Ascending aorta (tissue), 2 donors: ENCODE results near the gene FLNA. TPM values are rescaled to one million over a fixed set of nuclear protein-coding genes. Genes with fewer than 3 reads are reported as not detected.
"Not testable (repeated sequence)": the region's sequence is repeated elsewhere in the genome, so short reads cannot be mapped to it uniquely, and the experiment has no call there.

ENCODE experiments used
- DNase-seq, 2 donors: peaks; one replicate each; pipeline ENCODE4 v3.0.0-alpha.2; 2019; ENCODE audit warnings: low spot score in 2 of 2
- H3K27ac ChIP-seq, 2 donors: fragments of 200-600 bp; sonication (generic); one replicate each; pipeline ENCODE4 v1.5.1; 2016 to 2017; ENCODE audit warnings: mild to moderate bottlenecking in 1 of 2
- H3K27me3 ChIP-seq: fragments of 200-600 bp; sonication (generic); one replicate; pipeline ENCODE4 v1.5.1; 2017
- H3K36me3 ChIP-seq, 2 donors: fragments of 200-600 bp; sonication (generic); one replicate each; pipeline ENCODE4 v1.5.1; 2016
- H3K4me1 ChIP-seq, 2 donors: fragments of 200-600 bp; sonication (generic); one replicate each; pipeline ENCODE4 v1.5.1; 2016 to 2017; ENCODE audit warnings: mild to moderate bottlenecking in 1 of 2
- H3K4me3 ChIP-seq, 2 donors: fragments of 200-600 bp; sonication (generic); one replicate each; pipeline ENCODE4 v1.5.1; 2016 to 2017; ENCODE audit warnings: mild to moderate bottlenecking in 1 of 2
- H3K9me3 ChIP-seq, 2 donors: fragments of 200-600 bp; sonication (generic); one replicate each; pipeline ENCODE4 v1.5.1; 2016
- intact Hi-C: fragments of 100-400 bp; cut with DNase I; formaldehyde crosslinking; loops from one replicate; pipeline ENCODE4 v1.15.1; 2023
- total RNA-seq: library from RNA; depleted of rRNA; stranded (reverse); fragments of >200 nt; gene quantifications from one replicate; pipeline ENCODE4 v1.1.0, GENCODE V29; 2016
- TF ChIP-seq, protein P1 (sequence below), 3 experiments: fragments of 200-600 bp in 2 of 3; fragments of 450-650 bp in 1 of 3; sonication (generic) in 2 of 3; IDR thresholded peaks; one replicate each; pipeline ENCODE4 v1.5.1; 2016 to 2019; ENCODE audit warnings: antibody characterized with exemption in 3 of 3, mild to moderate bottlenecking in 1 of 3, moderate library complexity in 1 of 3

Gene FLNA
- total RNA-seq, 1 donor from 2014 or later: 6,152 TPM

DNA sequence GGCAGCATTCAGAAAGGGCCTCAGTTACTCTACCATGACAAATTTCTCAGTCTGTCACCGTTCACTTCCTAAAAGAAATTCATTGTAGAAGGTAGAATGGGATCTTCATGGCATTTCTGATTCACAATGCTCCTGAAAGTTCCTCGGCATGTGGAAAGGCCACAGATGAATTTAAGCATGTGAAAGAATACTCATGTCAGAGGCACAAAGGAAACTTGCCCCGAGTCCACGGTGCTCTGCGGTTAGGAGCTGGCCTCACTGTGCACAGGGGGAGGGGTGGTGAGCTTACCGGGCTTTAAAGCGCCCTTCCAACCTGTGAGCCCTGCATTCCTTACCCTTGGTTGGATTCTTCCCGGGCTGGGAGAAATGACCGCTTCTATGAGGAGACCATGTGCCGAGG, 69.6 kb downstream of the FLNA start:
- intact Hi-C loops: no loop called here
- Histone ChIP-seq H3K9me3 (no peaks in the 10 kb centered on the region), H3K27ac (no peak overlapping the region), H3K4me1 (no peaks in the 10 kb centered on the region), H3K4me3 (no peak overlapping the region), H3K36me3 (no peaks in the 10 kb centered on the region), H3K27me3 (no peaks in the 10 kb centered on the region)
- no peak for DNase-seq
- TF ChIP-seq, protein P1, sequence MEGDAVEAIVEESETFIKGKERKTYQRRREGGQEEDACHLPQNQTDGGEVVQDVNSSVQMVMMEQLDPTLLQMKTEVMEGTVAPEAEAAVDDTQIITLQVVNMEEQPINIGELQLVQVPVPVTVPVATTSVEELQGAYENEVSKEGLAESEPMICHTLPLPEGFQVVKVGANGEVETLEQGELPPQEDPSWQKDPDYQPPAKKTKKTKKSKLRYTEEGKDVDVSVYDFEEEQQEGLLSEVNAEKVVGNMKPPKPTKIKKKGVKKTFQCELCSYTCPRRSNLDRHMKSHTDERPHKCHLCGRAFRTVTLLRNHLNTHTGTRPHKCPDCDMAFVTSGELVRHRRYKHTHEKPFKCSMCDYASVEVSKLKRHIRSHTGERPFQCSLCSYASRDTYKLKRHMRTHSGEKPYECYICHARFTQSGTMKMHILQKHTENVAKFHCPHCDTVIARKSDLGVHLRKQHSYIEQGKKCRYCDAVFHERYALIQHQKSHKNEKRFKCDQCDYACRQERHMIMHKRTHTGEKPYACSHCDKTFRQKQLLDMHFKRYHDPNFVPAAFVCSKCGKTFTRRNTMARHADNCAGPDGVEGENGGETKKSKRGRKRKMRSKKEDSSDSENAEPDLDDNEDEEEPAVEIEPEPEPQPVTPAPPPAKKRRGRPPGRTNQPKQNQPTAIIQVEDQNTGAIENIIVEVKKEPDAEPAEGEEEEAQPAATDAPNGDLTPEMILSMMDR (IDR thresholded peaks at IDR 0.05): no peak

DNA sequence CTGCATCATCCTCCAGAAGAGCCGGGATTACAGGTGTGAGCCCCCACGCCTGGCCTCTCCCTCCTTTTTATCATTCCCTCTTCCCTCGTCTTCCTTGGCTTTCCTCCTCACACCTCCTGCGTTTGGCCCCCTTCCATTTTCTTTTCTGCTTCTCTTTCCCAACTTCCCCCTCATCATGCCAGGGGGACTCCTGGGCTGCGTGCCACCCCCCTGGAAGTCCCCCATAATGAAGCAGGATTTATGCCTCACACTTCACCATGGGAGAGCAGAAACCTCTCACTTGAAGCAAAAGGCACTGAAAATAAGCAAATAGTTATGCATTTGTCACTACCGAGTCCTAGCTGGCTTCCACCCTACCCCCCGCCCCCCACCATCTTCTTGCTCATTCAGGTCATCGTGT, 71.0 kb downstream of the FLNA start:
- Histone ChIP-seq H3K27me3 (no peaks in the 10 kb centered on the region), H3K4me3 (no peak overlapping the region), H3K27ac (no peak overlapping the region), H3K9me3 (no peaks in the 10 kb centered on the region), H3K4me1 (no peaks in the 10 kb centered on the region), H3K36me3 (no peaks in the 10 kb centered on the region)
- intact Hi-C loops: no loop called here
- TF ChIP-seq, protein P1 (IDR thresholded peaks at IDR 0.05): no peak
- no peak for DNase-seq

DNA sequence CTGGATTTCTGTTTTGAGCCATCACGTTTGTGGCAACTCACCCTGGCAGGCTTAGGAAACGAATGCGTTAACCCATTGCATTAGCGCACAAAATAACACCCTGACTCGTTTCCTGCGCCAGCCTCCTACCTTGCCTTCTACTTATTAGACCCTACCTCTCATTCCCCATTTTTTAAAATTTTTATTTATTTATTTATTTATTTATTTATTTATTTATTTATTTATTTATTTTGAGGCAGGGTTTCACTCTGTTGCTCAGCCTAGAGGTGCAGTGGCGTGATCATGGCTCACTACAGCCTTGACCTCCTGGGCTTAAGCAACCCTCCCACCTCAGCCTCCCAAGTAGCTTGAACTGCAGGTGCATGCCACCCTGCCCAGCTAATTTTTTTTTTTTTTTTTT, 71.4 kb downstream of the FLNA start:
- DNase-seq, H3K27me3 ChIP-seq, H3K27ac ChIP-seq, H3K9me3 ChIP-seq, H3K36me3 ChIP-seq, intact Hi-C loops, H3K4me1 ChIP-seq, H3K4me3 ChIP-seq: not testable (repeated sequence)

DNA sequence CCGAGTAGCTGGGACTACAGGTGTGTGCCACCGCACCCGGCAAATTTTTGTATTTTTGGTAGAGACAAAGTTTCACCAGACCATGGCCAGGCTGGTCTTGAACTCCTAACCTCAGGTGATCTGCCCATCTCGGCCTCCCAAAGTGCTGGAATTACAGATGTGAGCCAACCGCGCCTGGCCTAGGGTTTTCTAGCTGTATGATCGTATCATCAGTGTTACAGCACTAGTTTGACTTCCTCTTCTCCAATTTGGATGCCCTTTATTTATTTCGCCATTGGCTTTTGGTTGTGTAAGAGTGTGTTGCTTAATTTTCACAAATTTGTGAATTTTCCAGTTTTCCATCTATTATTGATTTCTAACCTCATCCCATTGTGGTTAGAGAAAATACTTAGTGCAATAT, 73.6 kb downstream of the FLNA start:
- Histone ChIP-seq H3K4me1 (no peaks in the 10 kb centered on the region), H3K9me3 (no peaks in the 10 kb centered on the region), H3K36me3 (no peaks in the 10 kb centered on the region), H3K27ac (no peak overlapping the region), H3K27me3 (no peaks in the 10 kb centered on the region), H3K4me3 (no peak overlapping the region)
- intact Hi-C loops: no loop called here
- DNase-seq: no peak
- TF ChIP-seq, protein P1 (IDR thresholded peaks at IDR 0.05): no peak

Other genes with a start within 250 kb of the FLNA start
- gene OPN1LW, start 230.4 kb downstream of the FLNA start, total RNA-seq: not detected
- not detected for gene OPN1MW, start 192.0 kb downstream of the FLNA start, total RNA-seq
- not detected for gene OPN1MW2, start 154.9 kb downstream of the FLNA start, total RNA-seq
- gene OPN1MW3, start 117.1 kb downstream of the FLNA start, total RNA-seq: not detected
- not detected for gene TEX28, start 79.5 kb downstream of the FLNA start, total RNA-seq
- not detected for gene TKTL1, start 78.8 kb downstream of the FLNA start, total RNA-seq
- 86.3 TPM for gene EMD, start 4.7 kb upstream of the FLNA start, total RNA-seq
- gene RPL10, start 23.7 kb upstream of the FLNA start, total RNA-seq: 4,298 TPM
- 52.5 TPM for gene DNASE1L1, start 34.6 kb upstream of the FLNA start, total RNA-seq
- 33.4 TPM for gene TAFAZZIN, start 36.9 kb upstream of the FLNA start, total RNA-seq
- gene ATP6AP1, start 54.0 kb upstream of the FLNA start, total RNA-seq: 52.6 TPM
- gene GDI1, start 62.5 kb upstream of the FLNA start, total RNA-seq: 67.4 TPM
- gene FAM50A, start 69.5 kb upstream of the FLNA start, total RNA-seq: 52.4 TPM
- gene PLXNA3, start 83.6 kb upstream of the FLNA start, total RNA-seq: 10.0 TPM
- gene LAGE3, start 104.6 kb upstream of the FLNA start, total RNA-seq: 52.0 TPM
- 127 TPM for gene UBL4A, start 112.0 kb upstream of the FLNA start, total RNA-seq
- 66.2 TPM for gene SLC10A3, start 116.0 kb upstream of the FLNA start, total RNA-seq
- 69.9 TPM for gene FAM3A, start 141.6 kb upstream of the FLNA start, total RNA-seq
- gene G6PD, start 172.2 kb upstream of the FLNA start, total RNA-seq: 89.7 TPM
- gene IKBKG, start 173.0 kb upstream of the FLNA start, total RNA-seq: 37.5 TPM
- not detected for gene CTAG1A, start 210.5 kb upstream of the FLNA start, total RNA-seq
- not detected for gene CTAG1B, start 244.6 kb upstream of the FLNA start, total RNA-seq